Duodenal mucosa (tissue), 2 donors: ENCODE data around the gene MGARP.
"Not testable (repeated sequence)": the region's sequence is repeated elsewhere in the genome, so short reads cannot be mapped to it uniquely, and the experiment has no call there.

ENCODE experiments used
- H3K27ac ChIP-seq: one replicate; pipeline ENCODE4 v1.7.0; 2013; ENCODE audit warnings: low read depth, low read length
- H3K27me3 ChIP-seq, 2 donors: one replicate each; pipeline ENCODE4 v1.7.0; 2013; ENCODE audit warnings: low read length in 2 of 2, control low read depth in 1 of 2; ENCODE audit not compliant: insufficient read depth in 2 of 2, control insufficient read depth in 1 of 2
- H3K36me3 ChIP-seq, 2 donors: one replicate each; pipeline ENCODE4 v1.7.0; 2013; ENCODE audit warnings: low read length in 2 of 2, control low read depth in 1 of 2; ENCODE audit not compliant: insufficient read depth in 2 of 2, control insufficient read depth in 1 of 2
- H3K4me1 ChIP-seq, 2 donors: one replicate each; pipeline ENCODE4 v1.7.0; 2013; ENCODE audit warnings: low read length in 2 of 2, control low read depth in 1 of 2; ENCODE audit not compliant: insufficient read depth in 2 of 2, control insufficient read depth in 1 of 2
- H3K4me3 ChIP-seq, 2 donors: one replicate each; pipeline ENCODE4 v1.7.0; 2013; ENCODE audit warnings: low read length in 2 of 2, low read depth in 1 of 2
- H3K9ac ChIP-seq, 2 donors: one replicate each; pipeline ENCODE4 v1.7.0; 2013; ENCODE audit warnings: low read length in 2 of 2, low read depth in 1 of 2
- H3K9me3 ChIP-seq, 2 donors: one replicate each; pipeline ENCODE4 v1.7.0; 2013; ENCODE audit warnings: low read length in 2 of 2, control low read depth in 1 of 2; ENCODE audit not compliant: control insufficient read depth in 1 of 2

Gene MGARP

GRCh38 chr4:139279760-139280620, at the start of gene MGARP:
MGARP (minus strand) TSS chr4:139280225; CDS start chr4:139280158, 67 bp downstream.
- Histone ChIP-seq H3K9me3 (peaks cover 0 to 3% of the 10 kb centered on the region in 2 donors), H3K36me3 (no peaks in the 10 kb centered on the region), H3K4me1 (peaks cover 0 to 13% of the 10 kb centered on the region in 2 donors), H3K9ac (no peak within 1 kb of the TSS), H3K4me3 (peak within 1 kb of the TSS; percentile 57 to 58), H3K27ac (no peak within 1 kb of the TSS), H3K27me3 (peaks cover 23 to 29% of the 10 kb centered on the region in 2 donors)

- H3K4me3 ChIP-seq, result no peak overlapping the region
- no peaks in the 10 kb centered on the region for H3K9me3 ChIP-seq
- H3K36me3 ChIP-seq, result peaks cover 0 to 8% of the 10 kb centered on the region in 2 donors
- no peaks in the 10 kb centered on the region for H3K4me1 ChIP-seq
- H3K27me3 ChIP-seq, result no peaks in the 10 kb centered on the region
- H3K27ac ChIP-seq, result no peak overlapping the region
- no peak overlapping the region for H3K9ac ChIP-seq
Measured at GRCh38 chr4:139329665-139330200, 49.7 kb upstream of the MGARP start.

GRCh38 chr4:139324620-139325019, 44.6 kb upstream of the MGARP start:
- Histone ChIP-seq H3K27ac (no peak overlapping the region), H3K36me3 (peaks cover 0 to 3% of the 10 kb centered on the region in 2 donors), H3K4me1 (peaks cover 5 to 7% of the 10 kb centered on the region in 2 donors), H3K9ac (no peak overlapping the region), H3K27me3 (no peaks in the 10 kb centered on the region), H3K9me3 (no peaks in the 10 kb centered on the region), H3K4me3 (no peak overlapping the region)

GRCh38 chr4:139322541-139322940, 42.5 kb upstream of the MGARP start:
- H3K27ac ChIP-seq, H3K4me1 ChIP-seq, H3K27me3 ChIP-seq, H3K36me3 ChIP-seq, H3K9ac ChIP-seq, H3K4me3 ChIP-seq, H3K9me3 ChIP-seq: not testable (repeated sequence)

- not testable (repeated sequence) for H3K4me1 ChIP-seq, H3K36me3 ChIP-seq, H3K9ac ChIP-seq, H3K27ac ChIP-seq, H3K4me3 ChIP-seq, H3K27me3 ChIP-seq, H3K9me3 ChIP-seq
Measured at GRCh38 chr4:139322070-139322469, 42.0 kb upstream of the MGARP start.

GRCh38 chr4:139319571-139319970, 39.5 kb upstream of the MGARP start:
- Histone ChIP-seq H3K4me1 (peaks cover 5 to 7% of the 10 kb centered on the region in 2 donors), H3K27me3 (no peaks in the 10 kb centered on the region), H3K27ac (no peak overlapping the region), H3K9me3 (no peaks in the 10 kb centered on the region), H3K36me3 (no peaks in the 10 kb centered on the region), H3K9ac (no peak overlapping the region), H3K4me3 (no peak overlapping the region)

GRCh38 chr4:139317635-139318034, 37.6 kb upstream of the MGARP start:
- no peaks in the 10 kb centered on the region for H3K36me3 ChIP-seq
- H3K4me3 ChIP-seq, result no peak overlapping the region

GRCh38 chr4:139316733-139317132, 36.7 kb upstream of the MGARP start:
- Histone ChIP-seq H3K27me3 (no peaks in the 10 kb centered on the region), H3K27ac (no peak overlapping the region), H3K9me3 (no peaks in the 10 kb centered on the region), H3K4me1 (peaks cover 6 to 20% of the 10 kb centered on the region in 2 donors), H3K9ac (no peak overlapping the region), H3K36me3 (no peaks in the 10 kb centered on the region), H3K4me3 (no peak overlapping the region)

More at GRCh38 chr4:139317635-139318034, 37.6 kb upstream of the MGARP start:
- Histone ChIP-seq H3K4me1 (peaks cover 6 to 18% of the 10 kb centered on the region in 2 donors), H3K27me3 (no peaks in the 10 kb centered on the region), H3K9ac (no peak overlapping the region), H3K9me3 (no peaks in the 10 kb centered on the region), H3K27ac (no peak overlapping the region)

- Histone ChIP-seq H3K36me3 (no peaks in the 10 kb centered on the region), H3K4me1 (peaks cover 6 to 21% of the 10 kb centered on the region in 2 donors), H3K9ac (no peak overlapping the region), H3K9me3 (no peaks in the 10 kb centered on the region), H3K27me3 (no peaks in the 10 kb centered on the region), H3K27ac (no peak overlapping the region), H3K4me3 (no peak overlapping the region)
Measured at GRCh38 chr4:139315221-139315675, 35.2 kb upstream of the MGARP start.

GRCh38 chr4:139314047-139314800, 34.2 kb upstream of the MGARP start:
- no peak overlapping the region for H3K27ac ChIP-seq
- no peak overlapping the region for H3K4me3 ChIP-seq
- peaks cover 6 to 15% of the 10 kb centered on the region in 2 donors for H3K4me1 ChIP-seq
- H3K9me3 ChIP-seq, result no peaks in the 10 kb centered on the region
- H3K36me3 ChIP-seq, result no peaks in the 10 kb centered on the region
- H3K27me3 ChIP-seq, result no peaks in the 10 kb centered on the region
- H3K9ac ChIP-seq, result no peak overlapping the region
